ENCODE results near the gene STIP1.

DNA sequence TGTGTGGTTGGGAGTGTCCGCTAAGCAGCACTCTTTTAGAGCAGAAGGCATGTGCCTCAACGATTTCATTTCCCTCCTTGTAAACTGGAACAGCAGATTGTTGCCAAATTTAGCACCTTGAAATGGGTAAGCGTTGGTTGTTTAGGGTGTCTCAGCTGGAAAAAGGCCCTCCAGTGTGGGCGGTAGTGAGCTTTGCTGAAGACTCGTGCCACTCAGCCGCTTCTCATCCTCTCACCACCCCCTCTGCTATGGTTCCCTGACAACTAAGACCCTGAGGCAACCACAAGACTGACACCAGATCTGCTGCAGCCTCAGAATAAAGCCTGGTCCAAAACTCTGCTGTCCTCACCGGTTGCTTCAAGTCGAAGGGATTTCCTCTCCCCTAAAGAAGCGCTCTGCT, 10.7 kb downstream of the STIP1 start:
- TF ChIP-seq CTCF (IDR thresholded peaks at IDR 0.05; ENCODE audit: insufficient read depth, low read depth, low read length) (no peak), EZH2 (IDR thresholded peaks at IDR 0.05; ENCODE audit: insufficient read depth, low read length) (no peak)

All from astrocyte (in vitro differentiated cells and primary cell).